K562 (cell line): ENCODE data around the gene SGSH. TPM values are rescaled to one million over a fixed set of nuclear protein-coding genes. Genes with fewer than 3 reads are reported as not detected.
A peak's percentile ranks its signal among the peaks of the same experiment; 100 is the strongest.

Source experiments
- BCOR ChIP-seq: fragments of 450-650 bp; IDR thresholded peaks from 2 replicates; pipeline ENCODE4 v1.6.1; 2016
- HDAC1 ChIP-seq, 2 experiments: fragments of 450-650 bp; IDR thresholded peaks; 2 replicates each; pipeline ENCODE4 v1.6.1; 2016 to 2017; ENCODE audit warnings: inconsistent platforms in 1 of 2, mild to moderate bottlenecking in 1 of 2, moderate library complexity in 1 of 2
- HIVEP1 ChIP-seq: fragments of 250-450 bp; sonication (Bioruptor Pico); IDR thresholded peaks from 2 replicates; pipeline ENCODE4 v1.4.0; 2020; ENCODE audit warnings: mild to moderate bottlenecking
- HNRNPL ChIP-seq: fragments of 200-400 bp; formaldehyde crosslinking; IDR thresholded peaks from 2 replicates; pipeline ENCODE4 v1.6.1; 2017; ENCODE audit warnings: low read depth, mild to moderate bottlenecking, low read length
- HSF4 ChIP-seq: fragments of 250-450 bp; sonication (Bioruptor Pico); IDR thresholded peaks from 2 replicates; pipeline ENCODE4 v2.1.2; 2022; ENCODE audit warnings: mild to moderate bottlenecking, moderate library complexity, borderline replicate concordance
- IFI16 ChIP-seq: fragments of 250-450 bp; sonication (Bioruptor Pico); IDR thresholded peaks from 2 replicates; pipeline ENCODE4 v2.1.2; 2022; ENCODE audit warnings: mild to moderate bottlenecking, inconsistent platforms
- KDM2B ChIP-seq: fragments of 250-450 bp; sonication (Bioruptor Pico); IDR thresholded peaks from 2 replicates; pipeline ENCODE4 v1.8.0; 2021; ENCODE audit warnings: mild to moderate bottlenecking, moderate library complexity
- LARP7 ChIP-seq: fragments of 450-650 bp; IDR thresholded peaks from 2 replicates; pipeline ENCODE4 v1.6.1; 2016
- LEF1 ChIP-seq: fragments of 450-650 bp; IDR thresholded peaks from 2 replicates; pipeline ENCODE4 v1.6.1; 2016; ENCODE audit warnings: mild to moderate bottlenecking
- MAZ ChIP-seq, 2 experiments: fragments of 450-650 bp in 1 of 2; sonication (generic) in 1 of 2; formaldehyde crosslinking; IDR thresholded peaks in 1 of 2; conservative IDR thresholded peaks in 1 of 2; 2 replicates each; pipeline versions ENCODE4 v1.4.0 to v1.5.0; 2020; ENCODE audit warnings: mild to moderate bottlenecking in 1 of 2, missing genetic modification reagents in 1 of 2
- MEF2A ChIP-seq: IDR thresholded peaks from 2 replicates; pipeline ENCODE4 v1.6.1; 2011; ENCODE audit warnings: low read depth, mild to moderate bottlenecking, low read length, moderate library complexity; ENCODE audit not compliant: control insufficient read depth
- RBM25 ChIP-seq: fragments of 200-400 bp; formaldehyde crosslinking; IDR thresholded peaks from 2 replicates; pipeline ENCODE4 v1.6.1; 2018; ENCODE audit warnings: low read length, low read depth, moderate library complexity; ENCODE audit not compliant: severe bottlenecking
- TAF9B ChIP-seq: fragments of 450-650 bp; IDR thresholded peaks from 2 replicates; pipeline ENCODE4 v1.6.1; 2018; ENCODE audit warnings: mild to moderate bottlenecking; ENCODE audit not compliant: partially characterized antibody
- TBP ChIP-seq: optimal IDR thresholded peaks from 2 replicates; pipeline ENCODE3; 2011; ENCODE audit warnings: low read depth, low read length, improper control_type of control experiment
- TFE3 ChIP-seq: fragments of 450-650 bp; formaldehyde crosslinking; IDR thresholded peaks from 2 replicates; pipeline ENCODE4 v1.4.0; 2020; ENCODE audit warnings: mild to moderate bottlenecking, mixed read lengths
- TRIM28 ChIP-seq: fragments of 450-650 bp; IDR thresholded peaks from 2 replicates; pipeline ENCODE4 v1.6.1; 2017
- ZNF354B ChIP-seq: fragments of 250-450 bp; sonication (Bioruptor Pico); IDR thresholded peaks from 2 replicates; pipeline ENCODE4 v1.4.0; 2020
- ZNF507 ChIP-seq: conservative IDR thresholded peaks from 2 replicates; pipeline ENCODE4 v1.6.1; 2017; ENCODE audit warnings: missing genetic modification characterization, missing compliant biosample characterization
- ZNF696 ChIP-seq: fragments of 250-450 bp; sonication (Bioruptor Pico); conservative IDR thresholded peaks from 2 replicates; pipeline ENCODE4 v1.4.0; 2020; ENCODE audit warnings: mild to moderate bottlenecking, moderate library complexity
- ZNF77 ChIP-seq: fragments of 250-450 bp; sonication (Bioruptor Pico); IDR thresholded peaks from 2 replicates; pipeline ENCODE4 v1.5.0; 2020
- polyA plus RNA-seq, 8 experiments: library from polyadenylated mRNA; depleted of rRNA in 4 of 8; stranded (reverse) in 5 of 8; unstranded in 3 of 8; fragments of >200 nt; fragmentation: Nextera tagmentation in 2 of 8; fragmentation: Illumina TruSeq in 1 of 8; extraction: Ambion mirVana in 2 of 8; extraction: Trizol in 1 of 8; gene quantifications; 2 replicates each; pipeline versions ENCODE4 v1.2.1 to v1.2.3, GENCODE V29; 2011 to 2014; ENCODE audit warnings: inconsistent platforms in 1 of 8, missing spikeins in 1 of 8
- total RNA-seq, 7 experiments: library from RNA; depleted of rRNA in 6 of 7; stranded (reverse); fragments of >200 nt in 6 of 7; fragmentation: Illumina TruSeq in 2 of 7; extraction: Trizol in 2 of 7; gene quantifications; 2 replicates each; pipeline versions ENCODE4 v1.2.1 to v1.2.3, GENCODE V29; 2011 to 2021; ENCODE audit warnings: low replicate concordance in 1 of 7
- TF ChIP-seq, protein P1 (sequence below): fragments of 200-400 bp; formaldehyde crosslinking; IDR thresholded peaks from 2 replicates; pipeline ENCODE4 v1.6.1; 2017; ENCODE audit warnings: mild to moderate bottlenecking, low read depth, low read length, moderate library complexity
- TF ChIP-seq, protein P2 (sequence below): fragments of 250-450 bp; sonication (Bioruptor Pico); IDR thresholded peaks from 2 replicates; pipeline ENCODE4 v1.8.0; 2021; ENCODE audit warnings: mild to moderate bottlenecking, moderate library complexity

SGSH gene
- total and polyA plus RNA-seq, 9 of the 15 experiments (the other 6 are each of a cell fraction or from before 2014, with no cell fraction given), result 0.25 to 15.7 (median 4.9) TPM

GRCh38 chr17:80232438-80232837 is 12.3 kb upstream of the SGSH start (continued):
- TF ChIP-seq, protein P1, sequence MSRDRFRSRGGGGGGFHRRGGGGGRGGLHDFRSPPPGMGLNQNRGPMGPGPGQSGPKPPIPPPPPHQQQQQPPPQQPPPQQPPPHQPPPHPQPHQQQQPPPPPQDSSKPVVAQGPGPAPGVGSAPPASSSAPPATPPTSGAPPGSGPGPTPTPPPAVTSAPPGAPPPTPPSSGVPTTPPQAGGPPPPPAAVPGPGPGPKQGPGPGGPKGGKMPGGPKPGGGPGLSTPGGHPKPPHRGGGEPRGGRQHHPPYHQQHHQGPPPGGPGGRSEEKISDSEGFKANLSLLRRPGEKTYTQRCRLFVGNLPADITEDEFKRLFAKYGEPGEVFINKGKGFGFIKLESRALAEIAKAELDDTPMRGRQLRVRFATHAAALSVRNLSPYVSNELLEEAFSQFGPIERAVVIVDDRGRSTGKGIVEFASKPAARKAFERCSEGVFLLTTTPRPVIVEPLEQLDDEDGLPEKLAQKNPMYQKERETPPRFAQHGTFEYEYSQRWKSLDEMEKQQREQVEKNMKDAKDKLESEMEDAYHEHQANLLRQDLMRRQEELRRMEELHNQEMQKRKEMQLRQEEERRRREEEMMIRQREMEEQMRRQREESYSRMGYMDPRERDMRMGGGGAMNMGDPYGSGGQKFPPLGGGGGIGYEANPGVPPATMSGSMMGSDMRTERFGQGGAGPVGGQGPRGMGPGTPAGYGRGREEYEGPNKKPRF, result no peak
- TF ChIP-seq, protein P2, sequence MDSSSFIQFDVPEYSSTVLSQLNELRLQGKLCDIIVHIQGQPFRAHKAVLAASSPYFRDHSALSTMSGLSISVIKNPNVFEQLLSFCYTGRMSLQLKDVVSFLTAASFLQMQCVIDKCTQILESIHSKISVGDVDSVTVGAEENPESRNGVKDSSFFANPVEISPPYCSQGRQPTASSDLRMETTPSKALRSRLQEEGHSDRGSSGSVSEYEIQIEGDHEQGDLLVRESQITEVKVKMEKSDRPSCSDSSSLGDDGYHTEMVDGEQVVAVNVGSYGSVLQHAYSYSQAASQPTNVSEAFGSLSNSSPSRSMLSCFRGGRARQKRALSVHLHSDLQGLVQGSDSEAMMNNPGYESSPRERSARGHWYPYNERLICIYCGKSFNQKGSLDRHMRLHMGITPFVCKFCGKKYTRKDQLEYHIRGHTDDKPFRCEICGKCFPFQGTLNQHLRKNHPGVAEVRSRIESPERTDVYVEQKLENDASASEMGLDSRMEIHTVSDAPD (CRISPR knock-in tag), result no peak
- TF ChIP-seq BCOR (0 out of 2 replicates have a peak, but pooled peaks have one; percentile 38), HNRNPL (no peak), LEF1 (no peak), MAZ (CRISPR knock-in tag; conservative IDR thresholded peaks at IDR 0.05 in 1 of 2, IDR thresholded peaks at IDR 0.05 in 1 of 2) (no peak), MEF2A (no peak), ZNF507 (tag) (peak; percentile 100), KDM2B (CRISPR knock-in tag) (no peak), ZNF77 (CRISPR knock-in tag) (no peak), TBP (no peak), TFE3 (no peak), LARP7 (no peak), HSF4 (CRISPR knock-in tag) (no peak), IFI16 (no peak), TRIM28 (peak; percentile 51; the same call in 1 of the 2 replicates), HDAC1 (IDR thresholded peaks at IDR 0.05) (no peak), ZNF354B (CRISPR knock-in tag) (peak; percentile 89), HIVEP1 (no peak), ZNF696 (CRISPR knock-in tag) (no peak), RBM25 (peak; percentile 75), TAF9B (no peak)
